GM20000 (cell line): ENCODE measurements around the gene SCUBE1.
A peak's percentile ranks its signal among the peaks of the same experiment; 100 is the strongest.

Source experiments
- DNase-seq: peaks from one replicate; pipeline ENCODE4 v3.0.0; 2012; ENCODE audit warnings: low spot score
- TF ChIP-seq, protein P1 (sequence below): IDR thresholded peaks from 2 replicates; pipeline ENCODE4 v1.5.1; 2012; ENCODE audit warnings: mild to moderate bottlenecking, control low read depth; ENCODE audit errors: extremely low read depth, missing control alignments

The SCUBE1 gene

DNA sequence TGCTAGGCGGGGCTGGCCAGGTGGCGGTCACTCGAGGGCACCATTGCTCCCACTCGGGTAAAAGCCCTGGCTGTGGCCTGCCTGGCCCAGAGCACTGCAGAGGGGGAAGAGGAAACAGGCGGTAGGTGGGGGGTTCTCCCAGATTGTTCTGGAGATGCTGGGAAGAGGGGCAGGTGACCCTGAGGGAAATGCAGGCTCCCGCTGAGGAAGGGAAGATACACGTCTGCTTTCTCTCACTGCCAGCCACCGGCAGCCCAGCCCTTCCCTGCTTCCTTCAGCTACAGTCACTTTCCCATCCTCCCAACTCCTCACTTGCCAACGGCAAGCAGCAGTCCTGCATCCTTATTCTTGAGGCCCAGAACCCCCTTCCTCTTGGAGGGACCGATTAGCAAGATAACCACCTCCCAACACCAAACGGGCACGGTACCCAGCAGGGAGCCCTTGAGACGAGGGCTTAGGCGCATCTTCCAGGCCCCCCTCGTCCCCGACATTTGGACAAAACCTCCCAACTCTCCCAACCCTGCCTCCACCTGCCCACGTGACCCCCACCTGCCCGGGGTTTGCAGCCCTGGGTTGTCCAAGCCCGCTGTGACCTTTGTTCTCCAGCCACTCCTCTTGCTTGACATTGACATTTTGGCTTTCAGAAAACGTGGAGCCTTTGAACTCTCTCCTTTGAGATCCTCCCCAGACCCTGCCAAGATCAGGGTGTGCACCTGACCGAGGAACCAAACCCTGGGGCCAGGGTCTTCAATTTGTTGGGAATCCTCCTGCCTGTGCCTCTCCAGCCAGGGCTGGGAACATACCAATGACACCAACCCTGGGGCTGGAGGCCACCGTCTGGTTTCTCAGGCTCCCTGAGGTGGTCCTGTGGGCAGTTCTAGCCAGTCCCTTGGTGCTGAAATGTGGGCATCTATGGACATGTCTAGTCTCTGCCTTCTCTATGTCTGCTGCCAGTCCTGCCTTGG lies 107.4 kb downstream of the SCUBE1 start:
- no peak for DNase-seq
- TF ChIP-seq, protein P1, sequence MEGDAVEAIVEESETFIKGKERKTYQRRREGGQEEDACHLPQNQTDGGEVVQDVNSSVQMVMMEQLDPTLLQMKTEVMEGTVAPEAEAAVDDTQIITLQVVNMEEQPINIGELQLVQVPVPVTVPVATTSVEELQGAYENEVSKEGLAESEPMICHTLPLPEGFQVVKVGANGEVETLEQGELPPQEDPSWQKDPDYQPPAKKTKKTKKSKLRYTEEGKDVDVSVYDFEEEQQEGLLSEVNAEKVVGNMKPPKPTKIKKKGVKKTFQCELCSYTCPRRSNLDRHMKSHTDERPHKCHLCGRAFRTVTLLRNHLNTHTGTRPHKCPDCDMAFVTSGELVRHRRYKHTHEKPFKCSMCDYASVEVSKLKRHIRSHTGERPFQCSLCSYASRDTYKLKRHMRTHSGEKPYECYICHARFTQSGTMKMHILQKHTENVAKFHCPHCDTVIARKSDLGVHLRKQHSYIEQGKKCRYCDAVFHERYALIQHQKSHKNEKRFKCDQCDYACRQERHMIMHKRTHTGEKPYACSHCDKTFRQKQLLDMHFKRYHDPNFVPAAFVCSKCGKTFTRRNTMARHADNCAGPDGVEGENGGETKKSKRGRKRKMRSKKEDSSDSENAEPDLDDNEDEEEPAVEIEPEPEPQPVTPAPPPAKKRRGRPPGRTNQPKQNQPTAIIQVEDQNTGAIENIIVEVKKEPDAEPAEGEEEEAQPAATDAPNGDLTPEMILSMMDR = no peak

DNA sequence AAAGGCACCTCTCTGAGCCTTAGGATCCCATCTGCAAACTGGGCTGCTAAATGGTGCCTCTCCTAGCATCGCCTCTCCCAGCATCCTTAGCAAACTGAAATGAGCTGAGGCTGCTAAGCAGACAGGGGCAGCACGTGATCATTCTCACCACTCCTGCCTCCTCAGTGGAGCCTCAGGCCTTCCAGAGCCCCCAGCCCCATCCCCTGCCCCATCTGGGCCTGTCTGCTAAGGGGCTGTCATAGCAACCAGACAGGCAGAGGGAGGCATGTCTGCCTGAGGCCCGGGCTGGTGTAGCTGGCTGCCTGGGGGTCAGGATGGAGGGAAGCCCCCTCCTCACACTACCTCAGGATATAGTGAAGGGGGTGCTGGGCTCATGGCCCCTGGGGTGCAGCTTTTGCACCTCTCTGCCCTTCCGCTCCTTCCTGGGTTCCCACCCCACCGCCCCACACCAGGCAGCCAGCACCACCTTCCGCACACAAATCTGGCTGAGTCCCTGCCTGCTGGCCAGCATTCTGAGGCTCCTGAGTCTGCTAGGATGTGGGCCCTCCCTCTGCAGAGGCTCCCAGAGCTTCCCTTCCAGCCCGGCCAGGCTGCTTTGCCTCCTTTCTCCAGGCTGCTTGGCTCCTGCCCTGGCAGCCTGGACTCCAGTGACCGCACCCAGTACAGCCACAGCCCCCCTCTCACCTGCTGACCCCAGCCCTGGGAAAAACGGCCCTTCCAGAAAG lies 108.7 kb downstream of the SCUBE1 start:
- TF ChIP-seq, protein P1 = no peak
- DNase-seq = no peak

GRCh38 chr22:43233529-43233928 lies 109.6 kb downstream of the SCUBE1 start:
- TF ChIP-seq, protein P1 = no peak
- DNase-seq = no peak

DNA sequence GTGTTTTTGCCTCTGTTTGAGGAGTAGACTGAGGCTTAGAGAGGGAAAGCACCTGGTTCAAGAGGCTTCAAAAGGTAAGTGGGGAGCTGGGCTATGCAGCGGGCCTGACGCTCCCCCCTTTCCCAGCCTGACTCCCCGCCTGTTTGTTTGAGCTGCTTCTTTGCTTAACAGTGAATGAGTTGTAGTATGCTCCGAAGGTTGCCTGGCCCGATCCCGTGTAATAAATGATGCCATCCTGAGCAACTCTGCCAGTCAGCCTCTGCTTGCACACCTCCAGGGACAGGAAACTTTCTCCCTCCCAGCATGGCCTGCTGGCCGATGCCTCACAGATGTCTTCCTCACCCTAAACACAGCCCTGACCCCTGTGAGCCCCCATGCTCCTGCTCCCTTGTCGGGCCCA lies 110.7 kb downstream of the SCUBE1 start:
- TF ChIP-seq, protein P1 = no peak
- no peak for DNase-seq

- DNase-seq = no peak
- TF ChIP-seq, protein P1 = no peak
These were observed 111.5 kb downstream of the SCUBE1 start for GRCh38 chr22:43231724-43232034.

GRCh38 chr22:43230971-43231723 lies 112.0 kb downstream of the SCUBE1 start:
- TF ChIP-seq, protein P1 = peak; percentile 86
- DNase-seq = peak; percentile 88
